HCEC 1CT (cell line): ENCODE results near the gene TBC1D22B.
A peak's percentile ranks its signal among the peaks of the same experiment; 100 is the strongest.

Experiments used
- DNase-seq: peaks from one replicate; pipeline ENCODE4 v3.0.0-alpha.2; 2017

Gene TBC1D22B, protein sequence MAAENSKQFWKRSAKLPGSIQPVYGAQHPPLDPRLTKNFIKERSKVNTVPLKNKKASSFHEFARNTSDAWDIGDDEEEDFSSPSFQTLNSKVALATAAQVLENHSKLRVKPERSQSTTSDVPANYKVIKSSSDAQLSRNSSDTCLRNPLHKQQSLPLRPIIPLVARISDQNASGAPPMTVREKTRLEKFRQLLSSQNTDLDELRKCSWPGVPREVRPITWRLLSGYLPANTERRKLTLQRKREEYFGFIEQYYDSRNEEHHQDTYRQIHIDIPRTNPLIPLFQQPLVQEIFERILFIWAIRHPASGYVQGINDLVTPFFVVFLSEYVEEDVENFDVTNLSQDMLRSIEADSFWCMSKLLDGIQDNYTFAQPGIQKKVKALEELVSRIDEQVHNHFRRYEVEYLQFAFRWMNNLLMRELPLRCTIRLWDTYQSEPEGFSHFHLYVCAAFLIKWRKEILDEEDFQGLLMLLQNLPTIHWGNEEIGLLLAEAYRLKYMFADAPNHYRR

GRCh38 chr6:37257634-37258404 lies at the start of gene TBC1D22B, which contains the start of gene TMEM217:
Gene TBC1D22B, plus strand, starts transcription at chr6:37257772. Its CDS starts 146 bp downstream, at chr6:37257918.
Gene TMEM217, minus strand, starts transcription at chr6:37258144. Its CDS starts 39,114 bp downstream, at chr6:37219030.
- DNase-seq, result peak; percentile 91

DNA sequence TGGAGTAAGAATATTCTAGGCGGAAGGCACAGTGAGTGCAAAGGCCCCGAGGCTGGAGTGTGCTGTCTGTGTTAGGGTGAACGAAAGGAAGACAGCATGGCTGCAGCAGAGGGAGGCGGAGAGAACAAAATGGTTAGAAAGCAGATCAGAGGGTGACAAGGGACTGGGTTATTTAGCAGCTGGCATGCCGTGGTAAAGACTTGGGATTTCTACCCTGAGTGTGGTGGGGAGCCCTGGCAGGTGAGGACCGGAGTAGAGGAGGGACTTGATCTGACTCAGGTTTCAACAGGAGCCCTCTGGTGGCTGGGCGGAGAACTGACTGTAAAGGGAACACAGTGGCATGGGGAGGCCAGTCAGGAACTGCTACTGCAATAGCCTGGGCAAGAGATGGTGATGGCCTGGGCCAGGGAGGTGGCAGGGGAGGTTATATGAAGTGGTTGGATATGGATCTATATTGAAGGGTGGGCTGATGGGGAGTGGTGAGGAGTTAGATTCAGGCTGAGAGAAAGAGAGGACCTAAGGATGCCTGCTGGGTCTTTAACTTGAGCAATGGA lies 49.6 kb upstream of the TBC1D22B start:
- peak; percentile 50 for DNase-seq

GRCh38 chr6:37208793-37209192 lies 48.8 kb upstream of the TBC1D22B start:
- DNase-seq, result no peak

- DNase-seq, result no peak
Observed at GRCh38 chr6:37209461-37210205, 47.9 kb upstream of the TBC1D22B start.

GRCh38 chr6:37210313-37210968 lies 47.1 kb upstream of the TBC1D22B start:
- peak; percentile 63 for DNase-seq

GRCh38 chr6:37212268-37212667 lies 45.3 kb upstream of the TBC1D22B start:
- DNase-seq, result no peak

GRCh38 chr6:37218061-37218460 lies 39.5 kb upstream of the TBC1D22B start:
- no peak for DNase-seq

DNA sequence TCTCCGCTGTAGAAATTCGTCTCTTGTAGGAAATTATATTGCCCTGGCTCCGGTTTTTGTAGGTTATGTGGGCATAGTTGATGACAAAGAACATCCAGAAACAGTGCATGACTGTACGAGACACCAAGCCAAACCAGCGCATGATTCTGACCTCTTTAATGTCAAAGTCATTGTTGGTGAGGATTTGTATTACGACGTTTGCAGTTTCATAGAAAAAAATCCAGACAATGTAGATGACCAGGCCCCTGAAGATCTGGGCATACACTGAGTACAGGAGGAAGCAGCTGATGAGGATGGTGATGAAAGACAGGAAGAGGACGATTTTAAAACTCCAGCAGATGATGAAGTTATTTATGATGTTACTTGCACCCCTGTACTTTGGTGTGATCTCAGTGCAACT lies 39.1 kb upstream of the TBC1D22B start:
- DNase-seq, result no peak

GRCh38 chr6:37221585-37222124 lies 35.9 kb upstream of the TBC1D22B start:
- DNase-seq, result no peak

GRCh38 chr6:37222125-37222967 lies 35.2 kb upstream of the TBC1D22B start:
- peak; percentile 79 for DNase-seq

DNA sequence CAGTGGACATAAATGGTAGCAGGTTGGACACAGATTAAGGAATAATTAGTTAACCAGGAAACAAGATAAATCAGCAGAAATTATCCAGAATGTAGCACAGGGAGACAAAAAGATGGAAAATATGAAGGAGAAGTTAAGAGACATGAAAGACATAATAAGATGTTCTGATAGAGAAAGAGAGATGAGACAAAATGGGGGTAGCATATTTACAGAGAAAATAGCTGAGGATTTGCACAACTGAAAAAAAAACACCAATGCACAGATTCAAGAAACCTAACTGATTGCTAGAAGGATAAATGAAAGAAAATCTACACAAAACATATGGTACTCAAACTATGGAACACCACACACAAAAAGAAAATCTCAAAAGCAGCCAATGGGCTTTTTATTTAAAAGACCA lies 34.6 kb upstream of the TBC1D22B start:
- no peak for DNase-seq

DNA sequence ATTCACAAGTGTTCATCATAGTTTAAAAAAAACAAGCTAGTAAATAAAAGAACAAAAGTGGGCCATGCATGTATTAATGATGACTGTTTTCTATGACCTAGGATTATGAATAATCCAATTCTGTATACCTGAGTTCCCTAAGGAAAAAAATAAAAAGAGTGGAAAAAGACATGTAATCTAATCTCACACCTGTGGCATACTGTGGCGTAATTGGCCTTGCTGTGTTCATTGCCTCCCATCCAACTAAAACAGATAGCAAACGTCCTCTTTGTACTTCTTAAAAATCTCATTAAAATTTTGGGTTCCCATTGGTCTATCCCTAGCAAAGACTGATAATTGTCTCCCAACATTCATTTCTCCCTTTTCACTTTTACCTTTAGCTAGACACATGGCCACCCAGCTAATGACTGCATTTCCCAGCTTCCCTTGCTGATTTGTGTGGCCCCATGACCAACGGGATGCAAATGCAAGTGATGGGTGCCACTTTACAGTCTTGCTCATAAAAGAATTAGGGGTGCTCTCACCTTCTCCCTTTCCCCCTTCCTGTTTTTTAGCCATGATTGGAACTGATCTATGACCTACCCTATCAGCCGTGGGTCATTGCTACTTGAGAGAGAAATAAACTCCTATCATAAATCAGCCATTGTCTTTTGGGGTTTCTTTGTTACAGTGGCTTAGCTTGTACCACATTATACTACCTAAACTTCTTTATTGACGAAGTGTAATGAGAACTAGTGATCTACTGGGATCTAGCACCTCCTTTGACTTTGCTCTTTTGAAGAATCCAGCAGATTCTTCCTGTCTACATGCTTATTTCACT lies 32.0 kb upstream of the TBC1D22B start:
- DNase-seq, result no peak

- DNase-seq, result no peak
Observed at GRCh38 chr6:37230104-37230503, 27.5 kb upstream of the TBC1D22B start.

GRCh38 chr6:37232430-37233017 lies 25.0 kb upstream of the TBC1D22B start:
- no peak for DNase-seq

DNA sequence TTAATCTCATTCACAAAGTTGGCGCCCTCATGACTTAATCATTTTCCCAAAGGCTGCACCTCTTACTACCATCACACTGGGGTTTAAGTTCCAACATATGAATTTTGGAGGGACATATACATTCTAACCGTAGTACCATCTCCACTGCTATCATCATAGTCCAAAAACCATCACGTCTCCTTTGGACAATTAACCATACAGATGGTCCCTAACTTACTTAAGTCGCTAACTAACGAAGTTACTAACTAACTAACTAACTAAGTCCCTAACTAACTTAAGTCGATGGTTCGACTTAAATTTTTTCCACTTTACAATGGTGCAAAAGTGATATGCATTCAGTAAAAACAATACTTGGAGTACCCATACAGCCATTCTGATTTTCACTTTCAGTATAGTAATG lies 24.0 kb upstream of the TBC1D22B start:
- DNase-seq, result no peak

DNA sequence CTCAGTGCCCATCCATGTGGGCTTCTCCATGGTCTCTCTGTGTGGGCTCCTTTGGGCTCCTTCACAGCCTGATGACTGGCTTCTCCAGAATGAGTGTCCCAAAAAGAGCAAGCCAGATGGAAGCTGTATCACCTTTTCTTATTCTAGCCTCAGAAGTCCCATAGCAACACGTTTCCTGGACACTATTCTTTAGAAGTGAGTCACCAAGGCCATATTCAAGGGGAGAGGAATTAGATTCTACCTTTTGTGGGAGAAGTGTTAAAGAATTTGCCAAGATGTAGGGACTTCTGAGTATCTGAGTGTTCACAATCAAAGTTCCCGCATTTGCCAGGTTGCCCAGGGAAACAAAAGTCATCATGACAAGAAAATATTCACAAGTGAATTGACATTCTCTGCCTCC lies 20.7 kb upstream of the TBC1D22B start:
- no peak for DNase-seq

DNA sequence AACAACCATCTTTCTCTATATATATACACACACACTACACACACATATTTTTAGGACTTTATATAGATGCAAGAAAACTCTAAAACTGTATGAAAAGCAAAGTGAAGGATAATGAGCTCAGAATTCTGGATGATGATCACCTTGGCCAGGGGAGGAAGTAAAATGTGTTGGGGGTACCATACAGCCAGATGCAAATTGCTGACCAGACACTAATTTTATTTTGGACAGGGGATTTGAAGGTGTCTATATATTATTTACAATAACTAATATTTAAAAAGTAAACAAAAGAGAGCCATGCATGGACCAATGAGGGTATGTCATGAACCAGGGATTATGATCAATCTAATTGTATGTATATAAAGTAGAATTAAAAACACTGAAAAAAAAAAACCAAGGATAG lies 19.8 kb upstream of the TBC1D22B start:
- DNase-seq, result no peak

- DNase-seq, result no peak
Observed at GRCh38 chr6:37238381-37238780, 19.2 kb upstream of the TBC1D22B start.

- DNase-seq, result peak; percentile 52
Observed at GRCh38 chr6:37239526-37239925, 18.0 kb upstream of the TBC1D22B start.
